Mesodermal cell (in vitro differentiated cells): Measurements from ENCODE around the gene PPP2R2C.

Experiments
- H3K27ac ChIP-seq: 2 replicates; pipeline ENCODE4 v1.7.0; 2013; ENCODE audit warnings: mild to moderate bottlenecking, low read depth, low read length, moderate library complexity; ENCODE audit not compliant: severe bottlenecking
- H3K36me3 ChIP-seq: 2 replicates; pipeline ENCODE4 v1.7.1; 2013; ENCODE audit warnings: mild to moderate bottlenecking, low read length, moderate library complexity; ENCODE audit not compliant: control insufficient read depth, insufficient read depth
- H3K4me1 ChIP-seq: one replicate; pipeline ENCODE4 v1.7.1; 2013; ENCODE audit warnings: mild to moderate bottlenecking, low read length; ENCODE audit not compliant: insufficient read depth, control insufficient read depth, poor library complexity, severe bottlenecking
- H3K4me3 ChIP-seq: 2 replicates; pipeline ENCODE4 v1.7.0; 2013; ENCODE audit warnings: low read length, control low read depth, mild to moderate bottlenecking; ENCODE audit not compliant: insufficient read depth, poor library complexity, severe bottlenecking; ENCODE audit errors: extremely low read depth
- H3K9me3 ChIP-seq: 2 replicates; pipeline ENCODE4 v1.7.1; 2013; ENCODE audit warnings: mild to moderate bottlenecking, low read length, moderate library complexity; ENCODE audit not compliant: control insufficient read depth
- WGBS, 2 experiments: methylation state at CpG; one replicate each; pipeline ENCODE4 v1.1.5; 2013; ENCODE audit warnings: missing lambda C conversion rate in 2 of 2; ENCODE audit not compliant: insufficient coverage in 2 of 2; 5-methylcytosine and 5-hydroxymethylcytosine counted together

PPP2R2C gene

GRCh38 chr4:6309777-6310176, 162.6 kb downstream of the PPP2R2C start:
- WGBS, 2 experiments, result 89 to 91% methylated on average over 4 to 5 of the region's 7 CpGs
- H3K36me3 ChIP-seq, result no peaks in the 10 kb centered on the region
- H3K4me3 ChIP-seq, result peak overlapping the region; percentile 49
- no peaks in the 10 kb centered on the region for H3K9me3 ChIP-seq
- H3K27ac ChIP-seq, result no peak overlapping the region
- H3K4me1 ChIP-seq, result no peaks in the 10 kb centered on the region

GRCh38 chr4:6308899-6309643, 163.3 kb downstream of the PPP2R2C start:
- H3K9me3 ChIP-seq, result no peaks in the 10 kb centered on the region
- H3K27ac ChIP-seq, result no peak overlapping the region
- H3K4me3 ChIP-seq, result peak overlapping the region; percentile 49
- no peaks in the 10 kb centered on the region for H3K4me1 ChIP-seq
- H3K36me3 ChIP-seq, result no peaks in the 10 kb centered on the region
- 8 to 13% methylated on average over 58 to 64 of the region's 65 CpGs for WGBS, 2 experiments

GRCh38 chr4:6307891-6308290, 164.5 kb downstream of the PPP2R2C start:
- Histone ChIP-seq H3K4me3 (no peak overlapping the region), H3K27ac (no peak overlapping the region), H3K4me1 (no peaks in the 10 kb centered on the region), H3K9me3 (no peaks in the 10 kb centered on the region), H3K36me3 (peaks cover 2% of the 10 kb centered on the region)
- WGBS, 2 experiments, result 87 to 88% methylated on average over 8 of the region's 8 CpGs

GRCh38 chr4:6307230-6307629, 165.2 kb downstream of the PPP2R2C start:
- WGBS, 2 experiments, result 85 to 97% methylated on average over 9 of the region's 12 CpGs
- no peaks in the 10 kb centered on the region for H3K9me3 ChIP-seq
- no peaks in the 10 kb centered on the region for H3K4me1 ChIP-seq
- no peak overlapping the region for H3K27ac ChIP-seq
- H3K36me3 ChIP-seq, result peaks cover 9% of the 10 kb centered on the region
- H3K4me3 ChIP-seq, result no peak overlapping the region

- 88 to 90% methylated on average over 1 to 5 of the region's 5 CpGs for WGBS, 2 experiments
- Histone ChIP-seq H3K27ac (no peak overlapping the region), H3K36me3 (peaks cover 17% of the 10 kb centered on the region), H3K4me1 (no peaks in the 10 kb centered on the region), H3K4me3 (no peak overlapping the region), H3K9me3 (no peaks in the 10 kb centered on the region)
Observed at GRCh38 chr4:6306299-6306698, 166.1 kb downstream of the PPP2R2C start.

DNA sequence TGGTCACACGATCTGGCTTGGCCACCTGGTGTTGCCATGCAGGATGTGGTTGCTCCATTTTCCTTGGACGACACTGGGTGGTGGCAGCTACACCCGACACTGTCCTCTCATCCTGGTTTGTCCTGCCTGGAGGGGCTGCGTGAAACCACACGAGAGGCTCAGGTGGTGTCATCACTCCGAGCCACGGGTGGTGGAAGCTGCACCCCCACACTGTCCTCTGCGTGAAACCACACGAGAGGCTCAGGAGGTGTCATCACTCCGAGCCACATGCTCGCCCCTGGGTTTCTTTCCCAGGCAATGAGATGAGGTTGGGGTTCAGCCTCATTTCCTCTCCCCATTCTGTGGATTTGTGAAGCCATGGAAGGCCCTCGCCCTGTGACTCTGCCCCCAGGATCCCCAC, 168.5 kb downstream of the PPP2R2C start:
- H3K4me1 ChIP-seq, result no peaks in the 10 kb centered on the region
- no peak overlapping the region for H3K4me3 ChIP-seq

DNA sequence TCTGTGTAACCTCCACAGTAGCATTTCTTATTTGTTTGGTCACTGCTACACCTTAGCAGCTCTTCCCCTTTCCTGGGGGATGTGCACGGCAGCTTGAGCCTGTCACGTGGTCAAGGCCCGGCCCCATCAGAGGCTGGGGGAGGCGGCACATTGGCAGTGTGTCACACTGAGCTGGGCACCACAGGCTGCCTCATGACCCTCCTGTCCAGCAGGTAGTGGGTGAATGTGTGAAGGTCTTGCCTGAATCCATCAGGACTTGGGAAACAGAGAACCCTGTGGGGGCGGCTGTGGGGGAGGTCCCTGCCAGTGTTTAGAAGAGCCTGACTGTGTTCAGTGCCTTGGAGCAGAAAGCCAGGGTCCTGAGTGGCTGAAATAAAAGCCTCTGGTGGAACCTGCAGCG, 169.5 kb downstream of the PPP2R2C start:
- H3K4me3 ChIP-seq, result no peak overlapping the region
- H3K4me1 ChIP-seq, result no peaks in the 10 kb centered on the region
- H3K36me3 ChIP-seq, result peaks cover 17% of the 10 kb centered on the region
- H3K27ac ChIP-seq, result no peak overlapping the region
- 75 to 88% methylated on average over 3 of the region's 6 CpGs for WGBS, 2 experiments
- no peaks in the 10 kb centered on the region for H3K9me3 ChIP-seq

More for the DNA sequence above, 168.5 kb downstream of the PPP2R2C start:
- Histone ChIP-seq H3K36me3 (peaks cover 17% of the 10 kb centered on the region), H3K9me3 (no peaks in the 10 kb centered on the region), H3K27ac (no peak overlapping the region)
- WGBS, 2 experiments, result 95 to 97% methylated on average over 8 to 11 of the region's 12 CpGs

GRCh38 chr4:6301732-6302442, 170.5 kb downstream of the PPP2R2C start:
- H3K27ac ChIP-seq, result no peak overlapping the region
- H3K4me1 ChIP-seq, result no peaks in the 10 kb centered on the region
- H3K9me3 ChIP-seq, result no peaks in the 10 kb centered on the region
- 95 to 97% methylated on average over 55 of the region's 55 CpGs for WGBS, 2 experiments
- H3K4me3 ChIP-seq, result no peak overlapping the region
- H3K36me3 ChIP-seq, result peaks cover 17% of the 10 kb centered on the region

DNA sequence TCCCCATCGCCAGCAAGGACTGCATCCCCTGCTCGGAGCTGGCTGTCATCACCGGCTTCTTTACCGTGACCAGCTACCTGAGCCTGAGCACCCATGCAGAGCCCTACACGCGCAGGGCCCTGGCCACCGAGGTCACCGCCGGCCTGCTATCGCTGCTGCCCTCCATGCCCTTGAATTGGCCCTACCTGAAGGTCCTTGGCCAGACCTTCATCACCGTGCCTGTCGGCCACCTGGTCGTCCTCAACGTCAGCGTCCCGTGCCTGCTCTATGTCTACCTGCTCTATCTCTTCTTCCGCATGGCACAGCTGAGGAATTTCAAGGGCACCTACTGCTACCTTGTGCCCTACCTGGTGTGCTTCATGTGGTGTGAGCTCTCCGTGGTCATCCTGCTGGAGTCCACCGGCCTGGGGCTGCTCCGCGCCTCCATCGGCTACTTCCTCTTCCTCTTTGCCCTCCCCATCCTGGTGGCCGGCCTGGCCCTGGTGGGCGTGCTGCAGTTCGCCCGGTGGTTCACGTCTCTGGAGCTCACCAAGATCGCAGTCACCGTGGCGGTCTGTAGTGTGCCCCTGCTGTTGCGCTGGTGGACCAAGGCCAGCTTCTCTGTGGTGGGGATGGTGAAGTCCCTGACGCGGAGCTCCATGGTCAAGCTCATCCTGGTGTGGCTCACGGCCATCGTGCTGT, 171.2 kb downstream of the PPP2R2C start:
- 92 to 94% methylated on average over 31 to 35 of the region's 35 CpGs for WGBS, 2 experiments
- Histone ChIP-seq H3K4me1 (no peaks in the 10 kb centered on the region), H3K36me3 (peaks cover 24% of the 10 kb centered on the region), H3K9me3 (no peaks in the 10 kb centered on the region), H3K27ac (no peak overlapping the region), H3K4me3 (no peak overlapping the region)

DNA sequence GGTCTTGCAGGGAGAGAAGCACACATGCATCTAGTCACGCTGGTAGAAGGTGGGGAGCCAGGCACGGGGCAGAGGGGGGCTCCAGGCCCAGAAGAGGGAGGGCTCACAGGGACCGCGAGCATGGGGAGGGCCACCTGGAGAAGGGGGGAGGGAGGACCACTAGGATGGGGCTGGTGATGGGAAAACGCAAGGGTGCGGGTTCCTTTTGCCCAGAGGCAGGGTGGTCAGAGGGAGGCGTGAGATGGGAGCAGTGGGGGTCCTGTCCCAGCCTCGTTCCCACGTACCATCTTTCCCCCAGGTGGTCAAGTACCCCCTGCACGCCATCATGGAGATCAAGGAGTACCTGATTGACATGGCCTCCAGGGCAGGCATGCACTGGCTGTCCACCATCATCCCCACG, 172.1 kb downstream of the PPP2R2C start:
- 90 to 95% methylated on average over 8 to 11 of the region's 11 CpGs for WGBS, 2 experiments

More for the DNA sequence above, 172.1 kb downstream of the PPP2R2C start:
- H3K36me3 ChIP-seq, result peaks cover 33% of the 10 kb centered on the region
- H3K27ac ChIP-seq, result no peak overlapping the region
- H3K4me1 ChIP-seq, result no peaks in the 10 kb centered on the region
- H3K9me3 ChIP-seq, result no peaks in the 10 kb centered on the region
- H3K4me3 ChIP-seq, result no peak overlapping the region
